Gastrocnemius medialis (tissue), 4 donors: ENCODE measurements around the gene CCDC194. TPM values are rescaled to one million over a fixed set of nuclear protein-coding genes. Genes with fewer than 3 reads are reported as not detected.

ENCODE experiments used
- ATAC-seq, 2 donors: fragments of 150-250 bp; one replicate each; pipeline ENCODE4 v1.9.1; 2016
- DNase-seq, 2 donors: peaks; one replicate each; pipeline ENCODE4 v3.0.0-alpha.2; 2019
- H3K27ac ChIP-seq, 4 donors: fragments of 200-600 bp; sonication (generic); 1 replicate in 1 of 4; 2 replicates in 3 of 4; pipeline ENCODE4 v1.5.1; 2016 to 2018; ENCODE audit warnings: mild to moderate bottlenecking in 2 of 4, moderate library complexity in 1 of 4
- H3K27me3 ChIP-seq, 3 donors: fragments of 200-600 bp; sonication (generic) in 2 of 3; 1 replicate in 1 of 3; 2 replicates in 2 of 3; pipeline versions ENCODE4 v1.5.1 to v1.6.0; 2016 to 2019; ENCODE audit warnings: mild to moderate bottlenecking in 1 of 3, moderate library complexity in 1 of 3
- H3K36me3 ChIP-seq, 2 donors: fragments of 200-600 bp; sonication (generic) in 1 of 2; one replicate each; pipeline ENCODE4 v1.5.1; 2017 to 2018
- H3K4me1 ChIP-seq, 2 donors: fragments of 200-600 bp; sonication (generic) in 1 of 2; one replicate each; pipeline ENCODE4 v1.5.1; 2016 to 2017; ENCODE audit warnings: mild to moderate bottlenecking in 2 of 2
- H3K4me3 ChIP-seq, 4 donors: fragments of 200-600 bp; sonication (generic) in 3 of 4; 1 replicate in 1 of 4; 2 replicates in 3 of 4; pipeline ENCODE4 v1.5.1; 2016 to 2019; ENCODE audit warnings: mild to moderate bottlenecking in 2 of 4
- H3K9me3 ChIP-seq, 3 donors: fragments of 200-600 bp; sonication (generic) in 2 of 3; 1 replicate in 1 of 3; 2 replicates in 2 of 3; pipeline ENCODE4 v1.5.1; 2016 to 2019
- CTCF ChIP-seq, 5 experiments: fragments of 450-650 bp in 3 of 5; fragments of 200-600 bp in 2 of 5; sonication (generic) in 2 of 5; IDR thresholded peaks in 4 of 5; conservative IDR thresholded peaks in 1 of 5; 1 replicate in 4 of 5; 2 replicates in 1 of 5; pipeline ENCODE4 v1.5.1; 2016 to 2019; ENCODE audit warnings: antibody characterized with exemption in 5 of 5, mild to moderate bottlenecking in 3 of 5, moderate library complexity in 3 of 5
- POLR2A ChIP-seq, 2 donors: fragments of 450-650 bp; IDR thresholded peaks; one replicate each; pipeline ENCODE4 v1.6.1; 2017; ENCODE audit warnings: antibody characterized with exemption in 2 of 2, mild to moderate bottlenecking in 2 of 2, moderate library complexity in 2 of 2
- in situ Hi-C, 4 donors: fragments of 200-750 bp; cut with MboI; loops; one replicate each; pipeline versions ENCODE4 v1.15.0 to v1.8.0; 2017; ENCODE audit warnings: low sequenced_read_pairs in 4 of 4
- intact Hi-C: fragments of 100-400 bp; cut with DNase I; formaldehyde crosslinking; loops from one replicate; pipeline ENCODE4 v1.15.1; 2023; ENCODE audit warnings: low total_unique reads
- total RNA-seq, 4 donors: library from RNA; depleted of rRNA; stranded (reverse); fragments of >200 nt; gene quantifications; one replicate each; pipeline versions ENCODE4 v1.1.0 to v1.2.3, GENCODE V29; 2016

CCDC194 gene
- total RNA-seq, 4 donors from 2014 or later: not detected

GRCh38 chr19:17418710-17419109, 24.7 kb upstream of the CCDC194 start:
- Histone ChIP-seq H3K4me1 (peaks cover 11% of the 10 kb centered on the region in 2 donors), H3K27ac (peak overlapping the region in 2 of 4 donors; percentile 71 to 83), H3K9me3 (no peaks in the 10 kb centered on the region), H3K4me3 (peak overlapping the region in 1 of 4 donors; percentile 76), H3K27me3 (peaks cover 6 to 7% (median 7%) of the 10 kb centered on the region in 3 donors), H3K36me3 (peaks cover 0 to 4% of the 10 kb centered on the region in 2 donors)
- in situ Hi-C loops: no loop called here
- intact Hi-C loops: loop anchor here (1.0 kb wide), 1 partner anchor 81 kb away; the partner anchor contains the start of gene GTPBP3
- TF ChIP-seq CTCF (IDR thresholded peaks at IDR 0.05 in 4 of 5, conservative IDR thresholded peaks at IDR 0.05 in 1 of 5) (no peak), POLR2A (IDR thresholded peaks at IDR 0.05) (no peak)
- DNase-seq (no peak), ATAC-seq (no peak)

- Histone ChIP-seq H3K27me3 (peaks cover 7 to 22% (median 13%) of the 10 kb centered on the region in 3 donors), H3K27ac (no peak overlapping the region), H3K36me3 (no peaks in the 10 kb centered on the region), H3K4me3 (no peak overlapping the region), H3K4me1 (peaks cover 4 to 5% of the 10 kb centered on the region in 2 donors), H3K9me3 (no peaks in the 10 kb centered on the region)
- DNase-seq (no peak), ATAC-seq (no peak)
- intact Hi-C loops: no loop called here
- TF ChIP-seq POLR2A (IDR thresholded peaks at IDR 0.05): no peak
- TF ChIP-seq CTCF (IDR thresholded peaks at IDR 0.05 in 4 of 5, conservative IDR thresholded peaks at IDR 0.05 in 1 of 5): no peak
- in situ Hi-C loops: no loop called here
Measured at GRCh38 chr19:17415121-17415520, 21.1 kb upstream of the CCDC194 start.

- in situ Hi-C loops (no loop called here), intact Hi-C loops (no loop called here)
- Histone ChIP-seq H3K4me1 (peaks cover 2 to 3% of the 10 kb centered on the region in 2 donors), H3K36me3 (no peaks in the 10 kb centered on the region), H3K27me3 (peaks cover 7 to 22% (median 13%) of the 10 kb centered on the region in 3 donors), H3K9me3 (no peaks in the 10 kb centered on the region), H3K4me3 (no peak overlapping the region), H3K27ac (no peak overlapping the region)
- no peak for TF ChIP-seq POLR2A (IDR thresholded peaks at IDR 0.05)
- no peak for TF ChIP-seq CTCF (IDR thresholded peaks at IDR 0.05 in 4 of 5, conservative IDR thresholded peaks at IDR 0.05 in 1 of 5)
- ATAC-seq: no peak
- no peak for DNase-seq
Measured at GRCh38 chr19:17414097-17414496, 20.1 kb upstream of the CCDC194 start.

- DNase-seq: no peak
- ATAC-seq: no peak
- TF ChIP-seq CTCF (IDR thresholded peaks at IDR 0.05 in 4 of 5, conservative IDR thresholded peaks at IDR 0.05 in 1 of 5) (no peak), POLR2A (IDR thresholded peaks at IDR 0.05) (no peak)
- H3K4me3 ChIP-seq: no peak overlapping the region
- intact Hi-C loops: no loop called here
- no peaks in the 10 kb centered on the region for H3K9me3 ChIP-seq
- H3K27ac ChIP-seq: peak overlapping the region in 1 of 4 donors; percentile 33
- H3K36me3 ChIP-seq: no peaks in the 10 kb centered on the region
- in situ Hi-C loops: no loop called here
- peaks cover 0 to under 1% of the 10 kb centered on the region in 2 donors for H3K4me1 ChIP-seq
- H3K27me3 ChIP-seq: peaks cover 7 to 22% (median 13%) of the 10 kb centered on the region in 3 donors
Measured at GRCh38 chr19:17411801-17412200, 17.8 kb upstream of the CCDC194 start.

- in situ Hi-C loops: no loop called here
- H3K4me1 ChIP-seq: peaks cover 0 to 7% of the 10 kb centered on the region in 2 donors
- ATAC-seq: no peak
Measured at GRCh38 chr19:17409990-17410389, 16.0 kb upstream of the CCDC194 start.

More at GRCh38 chr19:17409990-17410389, 16.0 kb upstream of the CCDC194 start:
- TF ChIP-seq POLR2A (IDR thresholded peaks at IDR 0.05): no peak
- no peak for TF ChIP-seq CTCF (IDR thresholded peaks at IDR 0.05 in 4 of 5, conservative IDR thresholded peaks at IDR 0.05 in 1 of 5)
- no peak for DNase-seq
- Histone ChIP-seq H3K36me3 (no peaks in the 10 kb centered on the region), H3K4me3 (no peak overlapping the region), H3K9me3 (no peaks in the 10 kb centered on the region), H3K27ac (no peak overlapping the region), H3K27me3 (peaks cover 7 to 22% (median 13%) of the 10 kb centered on the region in 3 donors)
- intact Hi-C loops: no loop called here
